Loucy (cell line): ENCODE measurements around the gene PTPRK.

Source experiments
- CTCF ChIP-seq: fragments of 200-600 bp; sonication (generic); conservative IDR thresholded peaks from 2 replicates; pipeline ENCODE4 v1.5.1; 2014; ENCODE audit warnings: mild to moderate bottlenecking, antibody characterized with exemption, low read length
- EZH2phosphoT487 ChIP-seq: fragments of 200-600 bp; IDR thresholded peaks from 2 replicates; pipeline ENCODE4 v1.6.1; 2018; ENCODE audit warnings: antibody characterized with exemption, mild to moderate bottlenecking, moderate library complexity, borderline replicate concordance

DNA sequence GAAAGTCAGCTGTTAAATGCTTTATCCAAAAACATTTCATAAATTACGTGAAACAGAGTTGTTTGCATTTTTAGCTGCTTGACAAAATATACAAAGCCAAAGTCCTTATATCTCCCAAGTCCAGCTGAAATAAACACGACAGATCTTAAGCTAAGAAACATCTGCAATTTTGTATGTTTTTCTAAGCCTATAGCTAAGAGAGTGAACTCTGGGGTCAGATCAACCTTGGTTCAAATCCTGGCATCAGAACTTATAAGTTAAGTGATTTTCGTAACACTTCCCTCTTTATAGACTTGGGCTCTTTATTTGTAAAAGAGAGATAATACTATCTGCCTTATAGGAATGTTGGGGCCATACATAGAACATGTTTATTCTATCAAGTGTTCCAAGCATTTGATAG lies 176.7 kb downstream of the PTPRK start:
- TF ChIP-seq CTCF: no peak
- no peak for TF ChIP-seq EZH2phosphoT487
